Calu3 (cell line): ENCODE results near the gene SSPN. TPM values are rescaled to one million over a fixed set of nuclear protein-coding genes. Genes with fewer than 3 reads are reported as not detected.

Experiments
- BruUV-seq: library from RNA; stranded (reverse); fragments of 400-500 nt; replicated peaks from 2 replicates; lab custom pipeline; 2021; lab: Mats Ljungman, UMichigan
- CTCF ChIA-PET: fragments of 300-600 bp; sonication (Branson Sonifier 250); formaldehyde crosslinking; loops from one replicate; lab custom pipeline; 2022; ENCODE audit warnings: antibody characterized with exemption; lab: Charles Lee
- DNase-seq: peaks from one replicate; pipeline ENCODE4 v3.0.0; 2022
- H3K27ac Mint-ChIP-seq: one replicate; pipeline ENCODE4 v1.8.0; 2022; ENCODE audit warnings: mixed read lengths; ENCODE audit not compliant: unreplicated experiment
- H3K27me3 Mint-ChIP-seq: one replicate; pipeline ENCODE4 v1.8.0; 2022; ENCODE audit warnings: mixed read lengths; ENCODE audit not compliant: unreplicated experiment
- H3K36me3 Mint-ChIP-seq: one replicate; pipeline ENCODE4 v1.8.0; 2022; ENCODE audit warnings: mild to moderate bottlenecking, moderate library complexity, mixed read lengths; ENCODE audit not compliant: insufficient read depth, unreplicated experiment
- H3K4me1 Mint-ChIP-seq: one replicate; pipeline ENCODE4 v1.8.0; 2022; ENCODE audit warnings: mild to moderate bottlenecking, low read depth, mixed read lengths; ENCODE audit not compliant: unreplicated experiment
- H3K4me3 Mint-ChIP-seq: one replicate; pipeline ENCODE4 v1.8.0; 2022; ENCODE audit warnings: mild to moderate bottlenecking, low read depth, moderate library complexity, mixed read lengths; ENCODE audit not compliant: unreplicated experiment
- H3K9me3 Mint-ChIP-seq: one replicate; pipeline ENCODE4 v1.8.0; 2022; ENCODE audit warnings: low read depth, mixed read lengths; ENCODE audit not compliant: unreplicated experiment
- CTCF ChIP-seq: fragments of 200-600 bp; IDR thresholded peaks from one replicate; pipeline ENCODE4 v1.8.0; 2022; ENCODE audit warnings: antibody characterized with exemption; ENCODE audit not compliant: unreplicated experiment
- intact Hi-C: fragments of 100-400 bp; cut with micrococcal nuclease; formaldehyde crosslinking; loops from one replicate; pipeline ENCODE4 v1.10.0; 2022; ENCODE audit not compliant: unreplicated experiment
- total RNA-seq: library from RNA; stranded (reverse); gene quantifications from 2 replicates; pipeline ENCODE4 v1.2.3, GENCODE V29; 2022

SSPN gene
- total RNA-seq, 1 experiment from 2014 or later, result 8.9 TPM

GRCh38 chr12:26250801-26251200 lies 55.4 kb downstream of the SSPN start:
- no peak for TF ChIP-seq CTCF
- peaks cover 3% of the 10 kb centered on the region for H3K9me3 Mint-ChIP-seq
- H3K4me1 Mint-ChIP-seq, result peaks cover 21% of the 10 kb centered on the region
- no peaks in the 10 kb centered on the region for H3K27me3 Mint-ChIP-seq
- DNase-seq, result no peak
- H3K27ac Mint-ChIP-seq, result no peak overlapping the region
- intact Hi-C loops, result no loop called here
- no TSS peak for BruUV-seq
- CTCF ChIA-PET, result interaction anchor here (0.9 kb wide), 1 partner anchor 14 kb away, joined by 4 read pairs; no protein-coding TSS in a partner anchor
- peaks cover 7% of the 10 kb centered on the region for H3K36me3 Mint-ChIP-seq
- no peak overlapping the region for H3K4me3 Mint-ChIP-seq

- peaks cover 3% of the 10 kb centered on the region for H3K9me3 Mint-ChIP-seq
- H3K27ac Mint-ChIP-seq, result no peak overlapping the region
- no peaks in the 10 kb centered on the region for H3K27me3 Mint-ChIP-seq
- DNase-seq, result no peak
- CTCF ChIA-PET, result no interaction called here
- peaks cover 3% of the 10 kb centered on the region for H3K36me3 Mint-ChIP-seq
- no TSS peak for BruUV-seq
- H3K4me1 Mint-ChIP-seq, result peaks cover 13% of the 10 kb centered on the region
- intact Hi-C loops, result no loop called here
- TF ChIP-seq CTCF, result no peak
- no peak overlapping the region for H3K4me3 Mint-ChIP-seq
Observed at GRCh38 chr12:26251600-26251999, 56.2 kb downstream of the SSPN start.

- no peak for DNase-seq
- no peak overlapping the region for H3K4me3 Mint-ChIP-seq
- H3K36me3 Mint-ChIP-seq, result no peaks in the 10 kb centered on the region
- H3K27ac Mint-ChIP-seq, result no peak overlapping the region
- no peaks in the 10 kb centered on the region for H3K4me1 Mint-ChIP-seq
- CTCF ChIA-PET, result interaction anchor here (0.6 to 0.7 kb wide), 2 partner anchors 9 to 1110 kb away, joined by 3 to 5 read pairs; no protein-coding TSS in a partner anchor
- intact Hi-C loops, result no loop called here
- TF ChIP-seq CTCF, result no peak
- H3K9me3 Mint-ChIP-seq, result peaks cover 6% of the 10 kb centered on the region
- BruUV-seq, result no TSS peak
- no peaks in the 10 kb centered on the region for H3K27me3 Mint-ChIP-seq
Observed at GRCh38 chr12:26252946-26253345, 57.6 kb downstream of the SSPN start.

- BruUV-seq, result no TSS peak
- Mint-ChIP-seq H3K36me3 (no peaks in the 10 kb centered on the region), H3K9me3 (peaks cover 10% of the 10 kb centered on the region), H3K4me1 (no peaks in the 10 kb centered on the region), H3K27ac (no peak overlapping the region), H3K4me3 (no peak overlapping the region), H3K27me3 (no peaks in the 10 kb centered on the region)
- CTCF ChIA-PET, result interaction anchor here (0.7 kb wide), 1 partner anchor 42 kb away, joined by 4 read pairs; no protein-coding TSS in a partner anchor
- intact Hi-C loops, result no loop called here
- no peak for DNase-seq
- no peak for TF ChIP-seq CTCF
Observed at GRCh38 chr12:26255893-26256645, 60.7 kb downstream of the SSPN start.
